Ascending aorta (tissue), 2 donors: Measurements from ENCODE around the gene LHX4. TPM values are rescaled to one million over a fixed set of nuclear protein-coding genes. Genes with fewer than 3 reads are reported as not detected.
A peak's percentile ranks its signal among the peaks of the same experiment; 100 is the strongest.

Experiments
- DNase-seq, 2 donors: peaks; one replicate each; pipeline ENCODE4 v3.0.0-alpha.2; 2019; ENCODE audit warnings: low spot score in 2 of 2
- H3K27ac ChIP-seq, 2 donors: fragments of 200-600 bp; sonication (generic); one replicate each; pipeline ENCODE4 v1.5.1; 2016 to 2017; ENCODE audit warnings: mild to moderate bottlenecking in 1 of 2
- H3K27me3 ChIP-seq: fragments of 200-600 bp; sonication (generic); one replicate; pipeline ENCODE4 v1.5.1; 2017
- H3K36me3 ChIP-seq, 2 donors: fragments of 200-600 bp; sonication (generic); one replicate each; pipeline ENCODE4 v1.5.1; 2016
- H3K4me1 ChIP-seq, 2 donors: fragments of 200-600 bp; sonication (generic); one replicate each; pipeline ENCODE4 v1.5.1; 2016 to 2017; ENCODE audit warnings: mild to moderate bottlenecking in 1 of 2
- H3K4me3 ChIP-seq, 2 donors: fragments of 200-600 bp; sonication (generic); one replicate each; pipeline ENCODE4 v1.5.1; 2016 to 2017; ENCODE audit warnings: mild to moderate bottlenecking in 1 of 2
- H3K9me3 ChIP-seq, 2 donors: fragments of 200-600 bp; sonication (generic); one replicate each; pipeline ENCODE4 v1.5.1; 2016
- intact Hi-C: fragments of 100-400 bp; cut with DNase I; formaldehyde crosslinking; loops from one replicate; pipeline ENCODE4 v1.15.1; 2023
- total RNA-seq: library from RNA; depleted of rRNA; stranded (reverse); fragments of >200 nt; gene quantifications from one replicate; pipeline ENCODE4 v1.1.0, GENCODE V29; 2016
- TF ChIP-seq, protein P1 (sequence below), 3 experiments: fragments of 200-600 bp in 2 of 3; fragments of 450-650 bp in 1 of 3; sonication (generic) in 2 of 3; IDR thresholded peaks; one replicate each; pipeline ENCODE4 v1.5.1; 2016 to 2019; ENCODE audit warnings: antibody characterized with exemption in 3 of 3, mild to moderate bottlenecking in 1 of 3, moderate library complexity in 1 of 3

Gene LHX4
- total RNA-seq, 1 donor from 2014 or later: not detected

DNA sequence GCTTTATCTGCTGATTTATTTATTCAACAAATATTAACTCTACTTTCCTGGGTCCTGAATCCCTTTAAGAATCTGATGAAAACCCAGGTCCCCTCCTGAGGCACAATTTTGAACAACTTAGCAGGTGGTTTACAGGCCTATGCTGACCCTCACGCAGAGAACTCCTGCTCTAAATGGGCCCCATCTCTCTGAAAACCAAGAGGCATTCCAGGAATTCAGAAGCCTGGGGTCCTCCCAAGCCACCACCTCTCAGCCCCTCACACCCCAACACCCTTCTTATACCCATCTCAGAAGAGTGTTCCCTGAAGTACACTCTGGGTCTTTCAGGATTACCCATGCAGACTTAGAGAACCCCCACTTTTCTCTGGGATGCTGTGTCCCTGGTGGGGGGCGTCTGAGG lies 34.5 kb downstream of the LHX4 start:
- peak in 1 of 2 donors; percentile 11 for DNase-seq
- Histone ChIP-seq H3K4me3 (no peak overlapping the region), H3K9me3 (no peaks in the 10 kb centered on the region), H3K27ac (no peak overlapping the region), H3K4me1 (no peaks in the 10 kb centered on the region), H3K27me3 (no peaks in the 10 kb centered on the region), H3K36me3 (no peaks in the 10 kb centered on the region)
- intact Hi-C loops: no loop called here
- TF ChIP-seq, protein P1, sequence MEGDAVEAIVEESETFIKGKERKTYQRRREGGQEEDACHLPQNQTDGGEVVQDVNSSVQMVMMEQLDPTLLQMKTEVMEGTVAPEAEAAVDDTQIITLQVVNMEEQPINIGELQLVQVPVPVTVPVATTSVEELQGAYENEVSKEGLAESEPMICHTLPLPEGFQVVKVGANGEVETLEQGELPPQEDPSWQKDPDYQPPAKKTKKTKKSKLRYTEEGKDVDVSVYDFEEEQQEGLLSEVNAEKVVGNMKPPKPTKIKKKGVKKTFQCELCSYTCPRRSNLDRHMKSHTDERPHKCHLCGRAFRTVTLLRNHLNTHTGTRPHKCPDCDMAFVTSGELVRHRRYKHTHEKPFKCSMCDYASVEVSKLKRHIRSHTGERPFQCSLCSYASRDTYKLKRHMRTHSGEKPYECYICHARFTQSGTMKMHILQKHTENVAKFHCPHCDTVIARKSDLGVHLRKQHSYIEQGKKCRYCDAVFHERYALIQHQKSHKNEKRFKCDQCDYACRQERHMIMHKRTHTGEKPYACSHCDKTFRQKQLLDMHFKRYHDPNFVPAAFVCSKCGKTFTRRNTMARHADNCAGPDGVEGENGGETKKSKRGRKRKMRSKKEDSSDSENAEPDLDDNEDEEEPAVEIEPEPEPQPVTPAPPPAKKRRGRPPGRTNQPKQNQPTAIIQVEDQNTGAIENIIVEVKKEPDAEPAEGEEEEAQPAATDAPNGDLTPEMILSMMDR (IDR thresholded peaks at IDR 0.05): no peak

DNA sequence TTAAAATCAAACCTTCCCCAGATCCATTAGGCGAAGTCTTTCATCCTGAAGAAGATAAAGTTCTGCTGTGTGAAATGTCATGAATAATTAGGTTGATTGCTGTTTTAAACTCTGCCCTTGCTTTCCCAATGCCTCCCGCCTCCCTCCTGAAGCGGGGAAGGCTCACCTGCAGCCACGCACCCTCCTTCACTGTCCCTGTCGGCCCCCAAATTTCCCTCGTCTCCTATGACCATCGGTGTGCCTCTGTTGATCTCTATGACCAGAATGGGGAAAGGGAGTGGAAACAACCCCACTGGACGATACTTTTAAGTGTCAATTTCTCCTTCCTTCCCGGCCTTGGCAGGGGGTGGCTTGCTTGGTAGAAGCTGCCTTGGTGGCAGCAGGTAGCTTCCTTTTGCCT lies 35.1 kb downstream of the LHX4 start:
- Histone ChIP-seq H3K36me3 (no peaks in the 10 kb centered on the region), H3K4me3 (no peak overlapping the region), H3K27ac (no peak overlapping the region), H3K4me1 (no peaks in the 10 kb centered on the region), H3K9me3 (no peaks in the 10 kb centered on the region), H3K27me3 (no peaks in the 10 kb centered on the region)
- DNase-seq: no peak
- intact Hi-C loops: no loop called here
- TF ChIP-seq, protein P1 (IDR thresholded peaks at IDR 0.05): no peak

DNA sequence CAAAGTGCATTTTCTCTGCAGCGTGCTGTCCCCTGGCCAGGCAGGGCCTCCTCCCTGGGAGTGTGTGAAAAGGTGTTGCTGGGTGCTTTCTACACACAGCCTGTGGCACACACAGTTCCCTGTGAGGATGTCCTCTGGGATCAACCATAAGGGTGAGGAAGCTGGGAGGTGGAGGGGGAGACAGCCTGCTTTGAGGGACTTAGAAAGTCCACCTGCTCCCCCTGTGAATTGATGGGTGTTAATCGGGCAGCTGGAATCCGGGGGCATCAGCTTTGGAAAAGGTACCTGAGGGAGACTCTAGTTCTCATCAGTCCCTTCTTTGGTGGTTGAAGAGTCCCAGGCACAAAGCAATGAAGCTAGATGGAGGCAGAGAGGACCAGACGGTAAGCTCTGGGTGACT lies 35.8 kb downstream of the LHX4 start:
- Histone ChIP-seq H3K4me3 (no peak overlapping the region), H3K27me3 (no peaks in the 10 kb centered on the region), H3K36me3 (no peaks in the 10 kb centered on the region), H3K4me1 (no peaks in the 10 kb centered on the region), H3K27ac (no peak overlapping the region), H3K9me3 (no peaks in the 10 kb centered on the region)
- intact Hi-C loops: no loop called here
- TF ChIP-seq, protein P1 (IDR thresholded peaks at IDR 0.05): no peak
- peak in 1 of 2 donors; percentile 42 for DNase-seq

DNA sequence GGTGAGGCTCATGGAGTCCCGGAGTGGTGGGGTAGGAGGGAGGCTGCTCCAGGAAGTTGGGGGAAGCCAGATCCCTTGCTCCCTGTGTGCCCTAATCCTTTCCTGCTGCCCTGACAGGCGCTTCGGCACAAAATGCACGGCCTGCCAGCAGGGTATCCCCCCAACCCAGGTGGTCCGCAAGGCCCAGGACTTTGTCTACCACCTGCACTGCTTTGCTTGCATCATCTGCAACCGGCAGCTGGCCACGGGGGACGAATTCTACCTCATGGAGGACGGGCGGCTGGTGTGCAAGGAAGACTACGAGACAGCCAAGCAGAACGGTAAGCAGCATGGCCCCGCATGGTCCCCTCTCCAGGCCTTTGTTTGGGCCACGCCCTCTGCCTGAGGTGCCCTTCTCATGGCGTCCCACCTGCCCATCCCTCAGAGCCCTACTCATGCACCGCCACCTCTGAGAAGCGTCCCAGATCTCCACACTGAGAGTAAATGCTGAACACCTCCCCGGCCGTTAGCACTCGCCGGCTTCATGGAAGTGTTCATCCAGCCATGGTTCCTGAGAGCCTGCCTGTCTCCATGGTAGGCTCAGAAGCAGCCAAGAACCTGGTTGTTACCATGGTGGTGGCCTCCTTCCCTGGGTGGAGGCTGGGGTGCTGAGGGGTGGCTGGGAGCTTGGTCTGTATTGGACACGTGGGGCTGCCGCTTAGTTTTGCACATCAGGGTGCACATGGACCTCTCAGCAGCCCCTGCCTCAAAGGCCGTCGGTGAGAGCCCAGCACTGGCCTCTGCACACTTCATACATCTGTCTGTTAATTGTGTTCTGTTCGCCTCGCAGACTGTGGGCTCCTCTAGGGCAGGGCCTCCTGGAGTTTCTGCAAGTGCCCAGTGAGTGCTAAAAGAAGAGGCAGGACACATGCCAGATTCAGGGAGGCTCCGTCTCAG lies 36.5 kb downstream of the LHX4 start:
- Histone ChIP-seq H3K4me1 (no peaks in the 10 kb centered on the region), H3K27me3 (no peaks in the 10 kb centered on the region), H3K9me3 (no peaks in the 10 kb centered on the region), H3K27ac (no peak overlapping the region), H3K4me3 (no peak overlapping the region), H3K36me3 (no peaks in the 10 kb centered on the region)
- DNase-seq: peak in 1 of 2 donors; percentile 59
- intact Hi-C loops: no loop called here
- TF ChIP-seq, protein P1 (IDR thresholded peaks at IDR 0.05): no peak

DNA sequence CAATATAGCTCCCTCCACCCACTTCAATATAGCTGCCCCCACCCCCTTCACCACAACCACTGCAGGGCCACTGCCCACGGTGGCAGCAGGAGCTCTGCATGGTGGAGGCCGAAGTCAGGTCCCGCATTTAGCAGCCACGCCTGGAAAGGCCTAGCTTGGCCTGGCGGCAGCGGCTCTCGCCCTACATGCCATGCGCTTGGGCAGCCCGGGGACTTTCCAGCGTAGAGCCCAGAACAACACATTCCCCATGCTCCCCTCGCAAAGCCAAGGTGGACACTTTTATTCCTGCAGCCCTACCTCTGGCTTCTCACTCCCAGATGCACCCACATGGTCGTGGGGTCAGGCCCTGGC lies 37.1 kb downstream of the LHX4 start:
- H3K4me1 ChIP-seq: no peaks in the 10 kb centered on the region
- DNase-seq: peak in 1 of 2 donors; percentile 43
- H3K4me3 ChIP-seq: no peak overlapping the region
- TF ChIP-seq, protein P1 (IDR thresholded peaks at IDR 0.05): no peak
- no peaks in the 10 kb centered on the region for H3K36me3 ChIP-seq
- intact Hi-C loops: no loop called here
- H3K27ac ChIP-seq: no peak overlapping the region
- H3K9me3 ChIP-seq: no peaks in the 10 kb centered on the region
- no peaks in the 10 kb centered on the region for H3K27me3 ChIP-seq
